ENCODE results near the gene TMTC4. TPM values are rescaled to one million over a fixed set of nuclear protein-coding genes. Genes with fewer than 3 reads are reported as not detected.
"Not testable (repeated sequence)": the region's sequence is repeated elsewhere in the genome, so short reads cannot be mapped to it uniquely, and the experiment has no call there.

Gene TMTC4
- total RNA-seq, 1 experiment from 2014 or later: 15.1 TPM

- Histone ChIP-seq H3F3A (ENCODE audit: low read length, unreplicated experiment) (no peaks in the 10 kb centered on the region), H4K20me1 (ENCODE audit: low read length) (no peaks in the 10 kb centered on the region), H3K4me2 (ENCODE audit: low read length) (no peak overlapping the region), H2AFZ (ENCODE audit: low read length) (no peak overlapping the region), H3K9me2 (replicated peaks; ENCODE audit: low read length) (no peaks in the 10 kb centered on the region), H3K79me2 (ENCODE audit: low read length) (no peaks in the 10 kb centered on the region), H3K27me3 (ENCODE audit: low read length) (no peaks in the 10 kb centered on the region; the same call in 1 of the 2 replicates), H3K36me3 (ENCODE audit: low read depth, low read length) (no peaks in the 10 kb centered on the region), H3K4me3 (ENCODE audit: low read length) (no peak overlapping the region), H3K9ac (ENCODE audit: low read length) (no peak overlapping the region), H3K9me3 (ENCODE audit: low read length) (no peaks in the 10 kb centered on the region), H3K4me1 (ENCODE audit: insufficient read depth, low read length) (no peaks in the 10 kb centered on the region), H3K27ac (ENCODE audit: low read length) (no peak overlapping the region)
- intact Hi-C loops (cut with micrococcal nuclease): no loop called here
- no peak for DNase-seq
- BruUV-seq (replicated peaks): no TSS peak
- ChIA-PET POLR2A (ENCODE audit: unreplicated experiment) (no interaction called here), CTCF (no interaction called here)
- TF ChIP-seq EZH2 (IDR thresholded peaks at IDR 0.05; ENCODE audit: low read length, unreplicated experiment) (no peak), EZH2phosphoT487 (IDR thresholded peaks at IDR 0.05; ENCODE audit: borderline replicate concordance, low read length) (no peak), CTCF (conservative IDR thresholded peaks at IDR 0.05; ENCODE audit: low read depth, low read length) (no peak)
- ATAC-seq: no peak
These were observed 35.6 kb upstream of the TMTC4 start for GRCh38 chr13:100710176-100710575.

GRCh38 chr13:100707818-100708740, 33.5 kb upstream of the TMTC4 start:
- BruUV-seq (replicated peaks): no TSS peak
- Histone ChIP-seq H3K9me2 (replicated peaks; ENCODE audit: low read length) (no peaks in the 10 kb centered on the region), H3K9me3 (ENCODE audit: low read length) (no peaks in the 10 kb centered on the region), H3K27me3 (ENCODE audit: low read length) (no peaks in the 10 kb centered on the region; the same call in 1 of the 2 replicates), H3K4me3 (ENCODE audit: low read length) (no peak overlapping the region), H3K4me2 (ENCODE audit: low read length) (no peak overlapping the region), H3K36me3 (ENCODE audit: low read depth, low read length) (no peaks in the 10 kb centered on the region), H4K20me1 (ENCODE audit: low read length) (no peaks in the 10 kb centered on the region), H3K79me2 (ENCODE audit: low read length) (no peaks in the 10 kb centered on the region), H2AFZ (ENCODE audit: low read length) (no peak overlapping the region), H3F3A (ENCODE audit: low read length, unreplicated experiment) (no peaks in the 10 kb centered on the region), H3K4me1 (ENCODE audit: insufficient read depth, low read length) (no peaks in the 10 kb centered on the region), H3K27ac (ENCODE audit: low read length) (no peak overlapping the region), H3K9ac (ENCODE audit: low read length) (no peak overlapping the region)
- intact Hi-C loops (cut with micrococcal nuclease): no loop called here
- TF ChIP-seq EZH2phosphoT487 (IDR thresholded peaks at IDR 0.05; ENCODE audit: borderline replicate concordance, low read length): no peak
- no peak for TF ChIP-seq CTCF (conservative IDR thresholded peaks at IDR 0.05; ENCODE audit: low read depth, low read length)
- TF ChIP-seq EZH2 (IDR thresholded peaks at IDR 0.05; ENCODE audit: low read length, unreplicated experiment): no peak
- ATAC-seq: no peak
- POLR2A ChIA-PET (ENCODE audit: unreplicated experiment): no interaction called here
- CTCF ChIA-PET: no interaction called here
- DNase-seq: peak; percentile 2

GRCh38 chr13:100698331-100698730, 23.7 kb upstream of the TMTC4 start:
- H3K4me1 ChIP-seq (ENCODE audit: insufficient read depth, low read length); intact Hi-C loops (cut with micrococcal nuclease); H3K27me3 ChIP-seq (ENCODE audit: low read length); H3K36me3 ChIP-seq (ENCODE audit: low read depth, low read length); POLR2A ChIA-PET (ENCODE audit: unreplicated experiment); H3K9ac ChIP-seq (ENCODE audit: low read length); CTCF ChIA-PET; H3K9me3 ChIP-seq (ENCODE audit: low read length); H4K20me1 ChIP-seq (ENCODE audit: low read length); H3K27ac ChIP-seq (ENCODE audit: low read length); H3F3A ChIP-seq (ENCODE audit: low read length, unreplicated experiment); BruUV-seq (replicated peaks); H3K4me2 ChIP-seq (ENCODE audit: low read length); H2AFZ ChIP-seq (ENCODE audit: low read length); ATAC-seq; DNase-seq; H3K4me3 ChIP-seq (ENCODE audit: low read length); H3K9me2 ChIP-seq (replicated peaks; ENCODE audit: low read length); H3K79me2 ChIP-seq (ENCODE audit: low read length): not testable (repeated sequence)

All from PC-3 (cell line).